ENCODE measurements around the gene STIL. TPM values are rescaled to one million over a fixed set of nuclear protein-coding genes. Genes with fewer than 3 reads are reported as not detected.

The STIL gene
- total RNA-seq, 4 donors from 2014 or later = 1.6 to 2.4 (median 1.9) TPM

DNA sequence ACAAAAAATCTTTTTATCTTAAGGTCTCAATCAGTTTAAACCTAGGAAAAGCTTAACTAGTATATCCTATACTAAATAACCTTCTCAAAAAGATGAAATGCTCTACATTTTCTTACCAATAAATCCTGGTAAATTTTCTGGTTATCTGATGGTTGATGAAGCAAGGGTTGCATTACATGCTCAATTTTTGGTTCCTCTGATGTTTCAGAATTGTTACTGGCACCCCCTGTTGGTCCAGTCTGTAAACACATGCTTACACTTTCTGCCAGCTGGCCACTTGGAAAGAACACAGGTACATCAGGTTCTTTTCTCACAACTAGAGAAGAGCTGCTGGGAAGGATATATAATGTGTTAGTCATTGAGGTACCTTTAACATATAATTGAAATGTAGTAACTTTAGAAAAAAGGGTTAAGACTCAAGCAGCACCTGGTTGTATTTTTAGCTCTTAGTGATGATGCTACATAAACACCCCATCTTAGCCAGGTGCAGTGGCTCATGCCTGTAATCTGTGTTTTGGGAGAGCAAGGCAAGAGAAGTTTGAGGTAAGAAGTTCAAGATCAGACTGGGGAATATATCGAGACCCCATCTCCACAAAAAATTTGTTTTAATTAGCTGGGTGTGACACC is 51.0 kb downstream of the STIL start:
- TF ChIP-seq, protein P1, sequence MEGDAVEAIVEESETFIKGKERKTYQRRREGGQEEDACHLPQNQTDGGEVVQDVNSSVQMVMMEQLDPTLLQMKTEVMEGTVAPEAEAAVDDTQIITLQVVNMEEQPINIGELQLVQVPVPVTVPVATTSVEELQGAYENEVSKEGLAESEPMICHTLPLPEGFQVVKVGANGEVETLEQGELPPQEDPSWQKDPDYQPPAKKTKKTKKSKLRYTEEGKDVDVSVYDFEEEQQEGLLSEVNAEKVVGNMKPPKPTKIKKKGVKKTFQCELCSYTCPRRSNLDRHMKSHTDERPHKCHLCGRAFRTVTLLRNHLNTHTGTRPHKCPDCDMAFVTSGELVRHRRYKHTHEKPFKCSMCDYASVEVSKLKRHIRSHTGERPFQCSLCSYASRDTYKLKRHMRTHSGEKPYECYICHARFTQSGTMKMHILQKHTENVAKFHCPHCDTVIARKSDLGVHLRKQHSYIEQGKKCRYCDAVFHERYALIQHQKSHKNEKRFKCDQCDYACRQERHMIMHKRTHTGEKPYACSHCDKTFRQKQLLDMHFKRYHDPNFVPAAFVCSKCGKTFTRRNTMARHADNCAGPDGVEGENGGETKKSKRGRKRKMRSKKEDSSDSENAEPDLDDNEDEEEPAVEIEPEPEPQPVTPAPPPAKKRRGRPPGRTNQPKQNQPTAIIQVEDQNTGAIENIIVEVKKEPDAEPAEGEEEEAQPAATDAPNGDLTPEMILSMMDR (IDR thresholded peaks at IDR 0.05; ENCODE audit: low read depth) = no peak

DNA sequence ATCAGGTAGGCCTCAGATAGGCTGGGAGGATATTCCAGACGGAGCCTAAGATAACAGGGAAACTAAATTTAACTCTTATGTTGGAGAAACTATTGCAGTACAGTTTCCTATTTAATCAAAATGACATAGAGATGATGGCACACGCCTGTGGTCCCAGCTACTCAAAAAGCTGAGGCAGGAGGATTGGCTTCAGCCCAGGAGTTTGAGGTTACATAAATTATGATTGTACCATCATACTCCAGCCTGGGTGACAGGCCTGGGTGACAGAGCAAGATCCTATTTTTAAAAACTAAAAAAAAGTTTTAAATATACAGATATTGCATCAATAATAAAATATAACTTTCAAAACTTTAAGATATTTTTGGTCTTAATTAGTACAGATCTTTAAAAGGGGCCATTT is 56.7 kb downstream of the STIL start:
- TF ChIP-seq, protein P1 (IDR thresholded peaks at IDR 0.05; ENCODE audit: low read depth) = no peak

DNA sequence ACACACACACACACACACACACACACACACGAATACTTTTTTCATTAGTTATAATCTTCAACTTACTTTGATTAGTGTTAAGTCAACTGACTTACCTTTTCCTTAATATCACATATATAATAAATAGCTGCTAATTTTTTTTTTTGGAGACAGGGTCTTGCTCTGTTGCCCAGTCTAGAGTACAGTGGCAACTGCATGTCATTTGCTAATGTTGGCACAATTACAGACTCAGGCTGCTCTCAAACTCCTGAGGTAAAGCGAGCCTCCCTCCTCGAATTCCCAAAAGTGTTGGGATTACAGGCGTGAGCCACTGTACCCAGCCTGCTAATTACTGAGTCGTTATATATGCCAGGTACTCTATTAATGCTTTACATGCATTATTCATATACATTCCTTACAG is 61.2 kb downstream of the STIL start:
- TF ChIP-seq, protein P1 (IDR thresholded peaks at IDR 0.05; ENCODE audit: low read depth) = no peak

DNA sequence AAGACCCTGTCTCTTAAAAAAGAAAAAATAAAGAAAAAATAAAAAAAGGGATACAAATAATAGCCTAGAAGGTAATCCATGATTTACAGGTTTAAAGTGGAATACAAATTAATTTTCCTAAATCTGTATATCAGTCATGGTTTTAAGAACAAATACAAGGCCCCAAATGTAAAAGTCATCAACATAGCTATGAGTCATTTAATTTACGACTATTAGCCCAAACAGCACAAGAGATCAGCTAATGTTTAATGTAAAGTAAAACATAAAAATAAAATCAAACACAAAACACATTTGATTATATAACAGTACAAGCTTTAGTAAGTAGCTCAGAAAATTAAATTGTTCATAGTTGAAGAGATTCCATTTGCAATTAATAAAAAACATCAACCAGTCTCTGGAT is 61.6 kb downstream of the STIL start:
- TF ChIP-seq, protein P1 (IDR thresholded peaks at IDR 0.05; ENCODE audit: low read depth) = no peak

DNA sequence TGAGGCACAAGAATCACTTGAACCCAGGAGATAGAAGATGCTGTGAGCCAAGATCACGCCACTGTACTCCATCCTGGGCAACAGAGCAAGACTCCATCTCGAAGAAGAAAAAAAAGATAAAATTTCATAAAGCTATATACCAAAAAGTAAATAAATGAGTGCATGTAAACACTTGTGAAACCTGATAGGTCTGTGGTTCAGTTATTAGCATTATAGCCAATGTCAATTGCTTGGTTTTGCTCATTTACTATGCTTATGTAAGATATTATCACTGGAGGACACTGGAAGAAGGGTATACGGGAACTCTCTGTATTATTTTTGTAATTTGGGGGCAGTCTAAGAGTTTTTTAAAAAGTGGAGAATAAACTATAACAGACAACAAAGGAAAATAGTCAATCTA is 64.2 kb downstream of the STIL start:
- TF ChIP-seq, protein P1 (IDR thresholded peaks at IDR 0.05; ENCODE audit: low read depth) = no peak

DNA sequence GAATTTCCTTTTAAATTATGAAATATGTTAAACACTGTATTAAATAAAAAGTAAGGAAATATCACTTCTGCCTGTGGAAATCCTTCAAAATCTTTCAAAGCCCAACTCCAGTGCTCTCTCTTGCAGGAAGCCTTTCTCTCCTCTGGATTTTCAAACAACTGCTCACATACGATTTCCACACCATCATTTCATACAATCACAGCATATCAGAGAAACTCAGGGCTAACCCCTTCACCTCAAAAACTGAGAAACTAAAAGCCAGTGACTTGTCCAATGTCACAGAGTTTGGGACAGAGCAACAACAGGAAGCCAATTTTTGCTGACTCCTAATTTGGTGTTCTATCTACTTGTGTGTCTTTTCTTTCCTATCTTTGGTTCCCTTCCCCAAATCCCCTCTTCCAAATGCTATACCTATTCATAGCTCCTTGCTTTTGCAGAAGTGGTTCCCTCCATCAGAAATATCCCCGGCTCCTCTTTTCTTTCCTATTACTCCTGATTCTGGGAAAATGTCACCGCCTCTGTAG is 69.5 kb downstream of the STIL start:
- TF ChIP-seq, protein P1 (IDR thresholded peaks at IDR 0.05; ENCODE audit: low read depth) = no peak

DNA sequence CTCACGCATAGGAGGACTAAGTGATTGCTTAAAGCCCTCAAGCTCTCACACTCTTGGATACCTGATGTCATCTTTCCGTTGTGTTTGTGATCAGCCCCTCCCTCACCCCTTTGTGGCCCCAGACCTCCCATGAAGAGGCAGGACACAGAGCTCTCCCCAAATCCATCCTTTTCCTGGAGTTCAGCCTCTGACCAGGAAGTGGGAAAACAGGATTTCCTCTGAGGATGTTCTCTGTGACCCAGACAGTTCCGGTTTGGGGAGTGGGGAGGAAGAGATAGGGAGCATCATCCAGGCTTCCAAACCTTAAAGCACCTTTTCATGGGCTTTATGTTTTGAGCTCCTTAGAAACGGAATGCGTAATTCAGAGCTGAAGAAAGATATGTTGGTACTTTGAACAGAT is 70.0 kb downstream of the STIL start:
- TF ChIP-seq, protein P1 (IDR thresholded peaks at IDR 0.05; ENCODE audit: low read depth) = no peak
